DND-41 (cell line): Measurements from ENCODE around the gene DOCK3.

ENCODE experiments used
- ATAC-seq: fragments of 200-7000 bp; cut with Tn5 transposase; 3 replicates; pipeline ENCODE4 v1.9.1; 2021; ENCODE audit warnings: low read depth; ENCODE audit not compliant: insufficient read depth
- DNase-seq: peaks from one replicate; pipeline ENCODE4 v3.0.0-alpha.2; 2020
- H2AFZ ChIP-seq: 2 replicates; pipeline ENCODE4 v1.6.0; 2012; ENCODE audit warnings: low read depth, low read length
- H3K27ac ChIP-seq: 2 replicates; pipeline ENCODE4 v1.5.1; 2012; ENCODE audit warnings: low read length, inconsistent platforms
- H3K27me3 ChIP-seq: fragments of 200-600 bp; sonication (generic); 2 replicates; pipeline ENCODE4 v1.6.0; 2012; ENCODE audit warnings: low read length, mild to moderate bottlenecking, inconsistent platforms; ENCODE audit not compliant: insufficient read depth, poor library complexity
- H3K36me3 ChIP-seq: 2 replicates; pipeline ENCODE4 v1.5.1; 2012; ENCODE audit warnings: low read length, inconsistent platforms; ENCODE audit not compliant: insufficient read depth
- H3K4me1 ChIP-seq: 2 replicates; pipeline ENCODE4 v1.5.1; 2012; ENCODE audit warnings: mild to moderate bottlenecking, low read length; ENCODE audit not compliant: insufficient read depth
- H3K4me2 ChIP-seq: 2 replicates; pipeline ENCODE4 v1.6.0; 2012; ENCODE audit warnings: mild to moderate bottlenecking, moderate library complexity, low read length, inconsistent platforms; ENCODE audit not compliant: insufficient read depth
- H3K4me3 ChIP-seq, 2 experiments: fragments of 200-600 bp in 1 of 2; shearing (Covaris generic) in 1 of 2; 2 replicates each; pipeline ENCODE4 v1.5.1; 2012 to 2016; ENCODE audit warnings: inconsistent platforms in 2 of 2, low read length in 2 of 2, mild to moderate bottlenecking in 2 of 2, low read depth in 1 of 2, moderate library complexity in 1 of 2
- H3K79me2 ChIP-seq: 2 replicates; pipeline ENCODE4 v1.6.0; 2012; ENCODE audit warnings: low read length, inconsistent platforms; ENCODE audit not compliant: insufficient read depth
- H3K9ac ChIP-seq: 2 replicates; pipeline ENCODE4 v1.6.0; 2012; ENCODE audit warnings: low read depth, mild to moderate bottlenecking, inconsistent platforms, low read length, moderate library complexity
- H3K9me3 ChIP-seq: 2 replicates; pipeline ENCODE4 v1.5.1; 2012; ENCODE audit warnings: low read length, moderate library complexity, mild to moderate bottlenecking, inconsistent platforms; ENCODE audit not compliant: insufficient read depth, severe bottlenecking
- H4K20me1 ChIP-seq: 2 replicates; pipeline ENCODE4 v1.6.0; 2012; ENCODE audit warnings: low read length; ENCODE audit not compliant: insufficient read depth
- CTCF ChIP-seq: IDR thresholded peaks from 2 replicates; pipeline ENCODE4 v1.5.1; 2012; ENCODE audit warnings: borderline replicate concordance, low read length, moderate library complexity, mild to moderate bottlenecking; ENCODE audit not compliant: poor library complexity, severe bottlenecking; ENCODE audit errors: extremely low read depth
- EZH2 ChIP-seq: IDR thresholded peaks from 3 replicates; pipeline ENCODE4 v1.6.1; 2012; ENCODE audit warnings: borderline replicate concordance, low read depth, mild to moderate bottlenecking, moderate library complexity, low read length, inconsistent platforms; ENCODE audit not compliant: severe bottlenecking

The DOCK3 gene

GRCh38 chr3:50850639-50851511 lies 176.1 kb downstream of the DOCK3 start:
- H3K4me1 ChIP-seq, result no peaks in the 10 kb centered on the region
- H2AFZ ChIP-seq, result no peak overlapping the region
- H3K4me3 ChIP-seq, result no peak overlapping the region
- no peak overlapping the region for H3K27ac ChIP-seq
- peaks cover 5% of the 10 kb centered on the region for H3K27me3 ChIP-seq
- H4K20me1 ChIP-seq, result no peaks in the 10 kb centered on the region
- no peaks in the 10 kb centered on the region for H3K36me3 ChIP-seq
- no peak overlapping the region for H3K4me2 ChIP-seq
- DNase-seq (no peak), ATAC-seq (no peak)
- H3K9me3 ChIP-seq, result no peaks in the 10 kb centered on the region
- H3K79me2 ChIP-seq, result no peaks in the 10 kb centered on the region
- no peak overlapping the region for H3K9ac ChIP-seq
- TF ChIP-seq EZH2 (no peak), CTCF (no peak)

GRCh38 chr3:50853936-50854335 lies 179.2 kb downstream of the DOCK3 start:
- H3K9me3 ChIP-seq, result no peaks in the 10 kb centered on the region
- no peak for DNase-seq
- H3K27me3 ChIP-seq, result peaks cover 5% of the 10 kb centered on the region
- H3K4me3 ChIP-seq, result no peak overlapping the region
- H3K4me2 ChIP-seq, result no peak overlapping the region
- TF ChIP-seq EZH2 (no peak), CTCF (no peak)
- H2AFZ ChIP-seq, result no peak overlapping the region
- no peak overlapping the region for H3K27ac ChIP-seq
- no peak overlapping the region for H3K9ac ChIP-seq
- no peaks in the 10 kb centered on the region for H3K79me2 ChIP-seq
- H3K36me3 ChIP-seq, result no peaks in the 10 kb centered on the region
- no peaks in the 10 kb centered on the region for H3K4me1 ChIP-seq
- H4K20me1 ChIP-seq, result no peaks in the 10 kb centered on the region
- ATAC-seq, result no peak

GRCh38 chr3:50862221-50862620 lies 187.5 kb downstream of the DOCK3 start:
- Histone ChIP-seq H3K36me3 (no peaks in the 10 kb centered on the region), H3K9ac (no peak overlapping the region), H3K27ac (no peak overlapping the region), H4K20me1 (no peaks in the 10 kb centered on the region), H2AFZ (no peak overlapping the region), H3K4me3 (no peak overlapping the region), H3K27me3 (peaks cover 2% of the 10 kb centered on the region), H3K4me1 (no peaks in the 10 kb centered on the region), H3K9me3 (no peaks in the 10 kb centered on the region), H3K4me2 (no peak overlapping the region), H3K79me2 (no peaks in the 10 kb centered on the region)
- no peak for ATAC-seq
- no peak for TF ChIP-seq CTCF
- no peak for TF ChIP-seq EZH2
- no peak for DNase-seq
